Neuronal stem cell (in vitro differentiated cells): ENCODE results near the gene ATAD3C.
"Not testable (repeated sequence)": the region's sequence is repeated elsewhere in the genome, so short reads cannot be mapped to it uniquely, and the experiment has no call there.

ENCODE experiments used
- DNase-seq: peaks from one replicate; pipeline ENCODE4 v3.0.0-alpha.2; 2013; ENCODE audit warnings: low spot score
- H2AFZ ChIP-seq: one replicate; pipeline ENCODE4 v1.6.1; 2013; ENCODE audit warnings: mild to moderate bottlenecking, low read length, inconsistent platforms
- H2AK5ac ChIP-seq: 2 replicates; pipeline ENCODE4 v1.6.1; 2013; ENCODE audit warnings: low read depth, mild to moderate bottlenecking, inconsistent platforms, low read length, moderate library complexity, mixed read lengths
- H2BK120ac ChIP-seq: 2 replicates; pipeline ENCODE4 v1.6.1; 2013; ENCODE audit warnings: low read depth, mild to moderate bottlenecking, inconsistent platforms, low read length, moderate library complexity, mixed read lengths
- H2BK12ac ChIP-seq: one replicate; pipeline ENCODE4 v1.6.1; 2013; ENCODE audit warnings: low read length, inconsistent platforms
- H2BK15ac ChIP-seq: 2 replicates; pipeline ENCODE4 v1.6.1; 2013; ENCODE audit warnings: mild to moderate bottlenecking, low read length, inconsistent platforms, mixed read lengths
- H2BK5ac ChIP-seq: one replicate; pipeline ENCODE4 v1.6.1; 2013; ENCODE audit warnings: inconsistent platforms, mild to moderate bottlenecking, low read length, moderate library complexity
- H3K14ac ChIP-seq: one replicate; pipeline ENCODE4 v1.6.1; 2013; ENCODE audit warnings: low read length, inconsistent platforms
- H3K18ac ChIP-seq: 2 replicates; pipeline ENCODE4 v1.6.1; 2013; ENCODE audit warnings: low read length, inconsistent platforms
- H3K23ac ChIP-seq: 2 replicates; pipeline ENCODE4 v1.6.1; 2013; ENCODE audit warnings: low read depth, mild to moderate bottlenecking, mixed read lengths, low read length, inconsistent platforms; ENCODE audit not compliant: poor library complexity
- H3K27ac ChIP-seq: replicated peaks from 3 replicates; pipeline ENCODE4 v1.5.1; 2013; ENCODE audit warnings: low read length, inconsistent platforms
- H3K27me3 ChIP-seq, 3 experiments: 2 replicates each; pipeline ENCODE4 v1.6.1; 2013; ENCODE audit warnings: low read length in 3 of 3, mild to moderate bottlenecking in 2 of 3, inconsistent platforms in 1 of 3, low read depth in 1 of 3, mixed read lengths in 1 of 3, moderate library complexity in 1 of 3; ENCODE audit not compliant: control insufficient read depth in 3 of 3, insufficient read depth in 3 of 3
- H3K36me3 ChIP-seq, 2 donors: replicated peaks in 1 of 2; 2 replicates each; pipeline ENCODE4 v1.6.1; 2013; ENCODE audit warnings: low read length in 2 of 2; ENCODE audit not compliant: control insufficient read depth in 2 of 2, insufficient read depth in 2 of 2
- H3K4ac ChIP-seq: 2 replicates; pipeline ENCODE4 v1.6.1; 2013; ENCODE audit warnings: inconsistent platforms, mild to moderate bottlenecking, low read length, moderate library complexity
- H3K4me1 ChIP-seq, 2 donors: 1 replicate in 1 of 2; 2 replicates in 1 of 2; pipeline ENCODE4 v1.6.1; 2013; ENCODE audit warnings: low read length in 2 of 2, low read depth in 1 of 2; ENCODE audit not compliant: control insufficient read depth in 2 of 2, insufficient read depth in 1 of 2
- H3K4me2 ChIP-seq: one replicate; pipeline ENCODE4 v1.6.1; 2013; ENCODE audit warnings: mild to moderate bottlenecking, low read length, inconsistent platforms; ENCODE audit not compliant: insufficient read depth, poor library complexity, severe bottlenecking
- H3K4me3 ChIP-seq, 2 donors: 2 replicates each; pipeline ENCODE4 v1.5.1; 2013; ENCODE audit warnings: low read length in 2 of 2, mild to moderate bottlenecking in 2 of 2, inconsistent platforms in 1 of 2, moderate library complexity in 1 of 2
- H3K79me1 ChIP-seq: one replicate; pipeline ENCODE4 v1.6.1; 2013; ENCODE audit warnings: low read depth, mild to moderate bottlenecking, inconsistent platforms, low read length, moderate library complexity
- H3K9ac ChIP-seq: one replicate; pipeline ENCODE4 v1.6.1; 2013; ENCODE audit warnings: mild to moderate bottlenecking, low read depth, low read length, inconsistent platforms; ENCODE audit not compliant: poor library complexity
- H3K9me3 ChIP-seq, 2 donors: replicated peaks in 1 of 2; 2 replicates each; pipeline versions ENCODE3 to v1.6.1; 2013; ENCODE audit warnings: low read length in 2 of 2, mild to moderate bottlenecking in 2 of 2, inconsistent platforms in 1 of 2, low read depth in 1 of 2, mixed read lengths in 1 of 2, moderate library complexity in 1 of 2; ENCODE audit not compliant: control insufficient read depth in 2 of 2, insufficient read depth in 1 of 2
- H4K8ac ChIP-seq: one replicate; pipeline ENCODE4 v1.6.1; 2013; ENCODE audit warnings: low read depth, mild to moderate bottlenecking, inconsistent platforms, low read length, moderate library complexity
- H4K91ac ChIP-seq: one replicate; pipeline ENCODE4 v1.6.1; 2013; ENCODE audit warnings: low read length, low read depth, mild to moderate bottlenecking, inconsistent platforms; ENCODE audit not compliant: poor library complexity
- WGBS, 2 donors: extraction: QIAGEN DNeasy Blood & Tissue Kit; methylation state at CpG; one replicate each; pipeline ENCODE4 v1.1.7; 2013; ENCODE audit warnings: missing lambda C conversion rate in 2 of 2, mixed read lengths in 1 of 2; ENCODE audit not compliant: insufficient read length in 2 of 2, insufficient replicate concordance in 1 of 2; ENCODE audit errors: extremely low coverage in 2 of 2; 5-methylcytosine and 5-hydroxymethylcytosine counted together

ATAD3C gene

DNA sequence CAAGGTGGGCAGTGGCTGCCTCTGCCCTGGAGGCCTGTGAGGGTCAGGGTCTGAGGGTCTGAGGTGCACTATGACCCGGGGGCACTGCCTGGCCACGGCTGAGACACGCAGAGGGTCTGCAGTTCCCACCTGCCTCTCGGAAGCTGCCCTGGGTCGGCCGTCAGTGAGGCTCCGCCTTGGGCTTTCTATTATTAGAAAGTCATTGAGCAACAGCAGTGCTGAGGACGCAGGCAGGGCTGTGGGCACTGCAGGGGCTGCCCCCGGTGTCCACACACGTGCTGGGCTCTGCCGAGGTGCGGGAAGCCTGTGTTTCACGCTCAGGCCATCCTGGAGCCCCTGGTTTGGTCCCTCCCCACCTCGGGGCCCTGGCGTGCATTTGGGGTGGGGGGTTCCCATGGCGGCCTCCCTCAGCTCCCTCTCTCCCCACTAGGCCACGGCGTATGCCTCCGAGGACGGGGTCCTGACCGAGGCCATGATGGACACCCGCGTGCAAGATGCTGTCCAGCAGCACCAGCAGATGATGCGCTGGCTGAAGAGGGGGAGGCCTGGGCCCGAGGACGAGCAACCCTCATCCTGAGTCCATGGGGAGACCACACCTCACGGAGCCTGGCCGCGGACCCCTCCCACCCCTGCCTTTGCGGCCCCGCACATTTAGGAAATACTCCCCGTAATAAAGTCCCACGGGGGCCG, 59.4 kb downstream of the ATAD3C start:
- not testable (repeated sequence) for H3K9ac ChIP-seq, H4K8ac ChIP-seq, H3K4me1 ChIP-seq, H3K23ac ChIP-seq, H3K18ac ChIP-seq, H3K79me1 ChIP-seq, H3K27me3 ChIP-seq, H3K4ac ChIP-seq, H2AFZ ChIP-seq, H3K4me3 ChIP-seq, H2AK5ac ChIP-seq, H3K27ac ChIP-seq, H3K9me3 ChIP-seq, H4K91ac ChIP-seq, H2BK120ac ChIP-seq, DNase-seq, H2BK5ac ChIP-seq, H3K4me2 ChIP-seq, H3K14ac ChIP-seq, H3K36me3 ChIP-seq
- Histone ChIP-seq H2BK12ac (peak overlapping the region; percentile 10), H2BK15ac (peak overlapping the region; percentile 26)
- no CpG with 5 or more reads among the region's 34 CpGs for WGBS, 2 donors

- H3K36me3 ChIP-seq, H3K27ac ChIP-seq, H2BK120ac ChIP-seq, H2BK15ac ChIP-seq, DNase-seq, H3K79me1 ChIP-seq, H3K23ac ChIP-seq, H3K4me2 ChIP-seq, H4K91ac ChIP-seq, H3K14ac ChIP-seq, H2BK5ac ChIP-seq, H3K4me1 ChIP-seq, H3K27me3 ChIP-seq, H2AK5ac ChIP-seq, H3K4ac ChIP-seq, H3K18ac ChIP-seq, H2BK12ac ChIP-seq, H3K4me3 ChIP-seq, H3K9ac ChIP-seq, H4K8ac ChIP-seq, H3K9me3 ChIP-seq, H2AFZ ChIP-seq: not testable (repeated sequence)
- WGBS, 2 donors, result no CpG with 5 or more reads among the region's 21 CpGs
Measured at GRCh38 chr1:1509465-1509850, 60.0 kb downstream of the ATAD3C start.

DNA sequence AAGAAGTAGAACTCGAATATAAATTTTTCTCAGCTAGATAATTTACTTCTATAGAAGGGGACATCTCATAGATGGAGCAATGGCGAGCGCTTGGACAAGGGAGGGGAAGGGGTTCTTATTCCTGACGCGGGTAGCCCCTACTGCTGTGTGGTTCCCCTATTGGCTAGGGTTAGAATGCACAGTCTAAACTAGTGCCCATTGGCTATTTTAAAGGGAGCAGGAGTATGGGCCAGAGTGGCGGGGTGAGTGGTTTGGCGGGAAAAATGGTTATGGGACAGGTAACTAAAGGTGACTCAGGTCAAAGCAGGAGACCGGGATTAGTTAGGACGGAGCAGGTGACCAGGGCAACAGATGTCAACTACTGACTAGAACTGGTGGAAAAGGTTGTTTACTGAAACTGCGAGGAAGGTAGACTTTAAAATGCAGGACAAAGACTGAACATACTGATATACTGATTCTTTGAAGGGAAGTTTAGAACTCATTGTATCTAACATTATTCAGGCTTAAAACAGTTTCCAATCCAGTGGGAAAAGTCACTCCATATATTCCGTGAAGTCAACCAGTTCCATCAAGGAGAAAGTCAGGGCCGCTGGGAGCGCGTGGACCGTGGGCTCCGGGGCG, 61.5 kb downstream of the ATAD3C start:
- Histone ChIP-seq H2BK120ac (peak overlapping the region; percentile 35), H3K4ac (no peak overlapping the region), H3K9ac (peak overlapping the region; percentile 87), H2AK5ac (peak overlapping the region; percentile 53), H2BK5ac (peak overlapping the region; percentile 84), H4K8ac (no peak overlapping the region), H3K14ac (peak overlapping the region; percentile 25), H4K91ac (peak overlapping the region; percentile 68), H3K4me2 (peak overlapping the region; percentile 86), H3K4me1 (peaks cover 1 to 5% of the 10 kb centered on the region in 2 donors), H3K27ac (peak overlapping the region; percentile 84), H3K79me1 (no peaks in the 10 kb centered on the region), H2AFZ (peak overlapping the region; percentile 97), H3K18ac (peak overlapping the region; percentile 94), H3K36me3 (peaks cover 4% of the 10 kb centered on the region in 2 donors), H3K9me3 (no peaks in the 10 kb centered on the region), H3K4me3 (peak overlapping the region; percentile 68 to 94), H2BK15ac (no peak overlapping the region), H2BK12ac (no peak overlapping the region), H3K23ac (peak overlapping the region; percentile 96), H3K27me3 (no peaks in the 10 kb centered on the region)
- WGBS, 2 donors, result no CpG with 5 or more reads among the region's 17 CpGs
- peak; percentile 17 for DNase-seq

DNA sequence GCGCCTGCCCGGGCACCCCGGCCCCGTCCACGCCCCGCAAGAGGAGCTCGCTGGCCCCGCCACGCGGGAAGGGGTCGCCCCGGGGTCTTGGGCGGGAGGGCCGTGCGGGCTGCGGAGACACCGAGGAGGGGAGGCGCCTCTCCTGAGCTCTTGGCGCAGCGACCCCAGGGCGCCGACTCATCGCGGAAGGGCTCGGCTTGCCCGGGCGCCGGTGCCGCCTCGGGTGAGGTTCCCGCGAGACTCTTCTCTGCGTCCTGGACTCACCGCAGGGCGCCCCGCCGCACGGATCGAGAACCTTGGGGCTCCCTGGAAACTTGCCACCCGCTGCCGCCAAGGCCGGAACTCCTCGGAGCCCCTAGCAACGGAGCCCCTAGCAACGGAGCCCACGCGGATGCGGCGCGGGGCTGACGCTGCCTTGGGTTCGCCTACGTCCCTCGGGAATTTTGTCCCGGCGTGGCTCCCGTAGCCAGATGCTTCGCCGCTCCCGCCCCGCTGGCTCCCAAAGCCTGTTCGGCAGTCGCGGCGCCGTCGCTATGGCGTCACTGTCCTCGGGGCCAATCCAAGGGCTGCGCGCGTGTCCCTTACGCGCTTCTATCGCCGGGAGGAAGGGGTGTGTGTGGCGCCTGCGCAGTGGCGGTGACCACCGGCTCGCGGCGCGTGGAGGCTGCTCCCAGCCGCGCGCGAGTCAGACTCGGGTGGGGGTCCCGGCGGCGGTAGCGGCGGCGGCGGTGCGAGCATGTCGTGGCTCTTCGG, 62.2 kb downstream of the ATAD3C start, which contains the start of gene ATAD3A:
TSS of gene ATAD3A (plus strand) at position 630 of the 753 bp plus-strand sequence. CDS start at position 737, 107 bp downstream.
- Histone ChIP-seq H3K9ac (peak within 1 kb of the TSS; percentile 87), H3K79me1 (no peaks in the 10 kb centered on the region), H3K18ac (peak within 1 kb of the TSS; percentile 94), H3K27me3 (no peaks in the 10 kb centered on the region), H2BK5ac (peak within 1 kb of the TSS; percentile 84), H3K4me3 (peak within 1 kb of the TSS; percentile 68 to 94), H3K23ac (peak within 1 kb of the TSS; percentile 96), H3K4ac (no peak within 1 kb of the TSS), H2BK120ac (peak within 1 kb of the TSS; percentile 35), H3K27ac (peak within 1 kb of the TSS; percentile 84), H3K9me3 (no peaks in the 10 kb centered on the region), H4K8ac (no peak within 1 kb of the TSS), H2AK5ac (peak within 1 kb of the TSS; percentile 53), H2AFZ (peak within 1 kb of the TSS; percentile 97), H2BK12ac (no peak within 1 kb of the TSS), H3K36me3 (peaks cover 4% of the 10 kb centered on the region in 2 donors), H3K14ac (peak within 1 kb of the TSS; percentile 25), H4K91ac (peak within 1 kb of the TSS; percentile 68), H2BK15ac (no peak within 1 kb of the TSS), H3K4me1 (peaks cover 1 to 5% of the 10 kb centered on the region in 2 donors), H3K4me2 (peak within 1 kb of the TSS; percentile 86)
- DNase-seq, result peak; percentile 97
- no CpG with 5 or more reads among the region's 99 CpGs for WGBS, 2 donors
